HepG2 (cell line): ENCODE measurements around the gene S100A8. TPM values are rescaled to one million over a fixed set of nuclear protein-coding genes. Genes with fewer than 3 reads are reported as not detected.

Experiments used
- ATAC-seq: fragments of 200-7000 bp; cut with Tn5 transposase; 3 replicates; pipeline ENCODE4 v1.9.1; 2020; ENCODE audit warnings: mild to moderate bottlenecking, moderate library complexity
- BruUV-seq: library from RNA; stranded (reverse); fragments of 400-500 nt; replicated peaks from 2 replicates; lab custom pipeline; 2021; lab: Mats Ljungman, UMichigan
- CTCF ChIA-PET: fragments of 300-600 bp; formaldehyde crosslinking; extraction: SDS; loops from one replicate; lab custom pipeline; 2021; ENCODE audit warnings: low total read pairs, inconsistent platforms, low intra/inter-chr PET ratio; lab: Yijun Ruan, JAX
- POLR2A ChIA-PET: fragments of 350-600 bp; sonication (Branson Sonifier 250); formaldehyde crosslinking; loops from one replicate; lab custom pipeline; 2020; ENCODE audit warnings: antibody characterized with exemption, inconsistent platforms; lab: Yijun Ruan, JAX
- DNase-seq: peaks from one replicate; pipeline ENCODE4 v3.0.0-alpha.2; 2015; ENCODE audit warnings: low spot score
- FAIRE-seq: peaks from 3 replicates; lab custom pipeline; 2011; peaks lifted over from hg19 to GRCh38; lab: Jason Lieb, UNC
- H2AFZ ChIP-seq: one replicate; pipeline ENCODE4 v1.6.1; 2011; ENCODE audit warnings: low read length, inconsistent platforms
- H3K27ac ChIP-seq: fragments of 300-600 bp; 3 replicates; pipeline ENCODE4 v1.8.0; 2011; ENCODE audit warnings: mixed run types, mild to moderate bottlenecking, mixed read lengths, low read length, inconsistent platforms; ENCODE audit not compliant: insufficient read depth; ENCODE audit errors: extremely low read length
- H3K27me3 ChIP-seq, 2 experiments: fragments of 200-600 bp in 1 of 2; 2 replicates in 1 of 2; 3 replicates in 1 of 2; pipeline versions ENCODE4 v1.6.0 to v1.8.0; 2011; ENCODE audit warnings: low read length in 2 of 2, mild to moderate bottlenecking in 2 of 2, moderate library complexity in 2 of 2, inconsistent platforms in 1 of 2; ENCODE audit not compliant: insufficient read depth in 2 of 2, control insufficient read depth in 1 of 2
- H3K36me3 ChIP-seq, 2 experiments: fragments of 200-600 bp in 1 of 2; replicated peaks in 1 of 2; 2 replicates in 1 of 2; 3 replicates in 1 of 2; pipeline versions ENCODE4 v1.5.1 to v1.8.0; 2011; ENCODE audit warnings: low read length in 2 of 2, inconsistent platforms in 1 of 2; ENCODE audit not compliant: insufficient read depth in 2 of 2, control insufficient read depth in 1 of 2
- H3K4me1 ChIP-seq: 2 replicates; pipeline ENCODE4 v1.5.1; 2012; ENCODE audit warnings: low read length, inconsistent platforms; ENCODE audit not compliant: insufficient read depth
- H3K4me2 ChIP-seq: 2 replicates; pipeline ENCODE4 v1.6.0; 2011; ENCODE audit warnings: low read depth, low read length, inconsistent platforms
- H3K4me3 ChIP-seq, 3 experiments: fragments of 200-600 bp in 1 of 3; sonication (generic), shearing (Covaris generic) in 1 of 3; replicated peaks in 1 of 3; 2 replicates each; pipeline ENCODE4 v1.5.1; 2011 to 2016; ENCODE audit warnings: low read length in 3 of 3, inconsistent platforms in 2 of 3, low read depth in 2 of 3, mild to moderate bottlenecking in 2 of 3, control low read depth in 1 of 3, mixed read lengths in 1 of 3; ENCODE audit not compliant: insufficient read depth in 1 of 3
- H3K79me2 ChIP-seq: one replicate; pipeline ENCODE4 v1.6.1; 2011; ENCODE audit warnings: low read length, inconsistent platforms; ENCODE audit not compliant: insufficient read depth
- H3K9ac ChIP-seq: 2 replicates; pipeline ENCODE4 v1.6.0; 2011; ENCODE audit warnings: mild to moderate bottlenecking, low read depth, low read length, inconsistent platforms; ENCODE audit not compliant: insufficient read depth
- H3K9me3 ChIP-seq: 2 replicates; pipeline ENCODE4 v1.5.1; 2012; ENCODE audit warnings: mild to moderate bottlenecking, low read length
- H4K20me1 ChIP-seq: 2 replicates; pipeline ENCODE4 v1.6.0; 2011; ENCODE audit warnings: inconsistent platforms, mild to moderate bottlenecking, low read length, moderate library complexity; ENCODE audit not compliant: insufficient read depth
- EZH2 ChIP-seq: conservative IDR thresholded peaks from 2 replicates; pipeline ENCODE4 v1.6.1; 2012; ENCODE audit warnings: mild to moderate bottlenecking, low read depth, low read length, moderate library complexity
- HIVEP1 ChIP-seq: sonication (generic); formaldehyde crosslinking; IDR thresholded peaks from 2 replicates; pipeline ENCODE4 v1.4.0; 2020; ENCODE audit warnings: mild to moderate bottlenecking, missing genetic modification reagents
- NFATC3 ChIP-seq: sonication (generic); formaldehyde crosslinking; IDR thresholded peaks from 2 replicates; pipeline ENCODE4 v1.5.1; 2020; ENCODE audit warnings: mild to moderate bottlenecking, missing genetic modification reagents
- ONECUT2 ChIP-seq: sonication (generic); formaldehyde crosslinking; IDR thresholded peaks from 2 replicates; pipeline ENCODE4 v1.4.0; 2020; ENCODE audit warnings: missing genetic modification reagents
- REL ChIP-seq: sonication (generic); formaldehyde crosslinking; conservative IDR thresholded peaks from 2 replicates; pipeline ENCODE4 v1.8.0; 2022; ENCODE audit warnings: mild to moderate bottlenecking, missing genetic modification reagents, moderate library complexity
- ZEB1 ChIP-seq: IDR thresholded peaks from 2 replicates; pipeline ENCODE4 v1.6.1; 2012; ENCODE audit warnings: mild to moderate bottlenecking, low read depth, inconsistent platforms; ENCODE audit not compliant: insufficient replicate concordance
- ZNF20 ChIP-seq: sonication (generic); formaldehyde crosslinking; IDR thresholded peaks from 2 replicates; pipeline ENCODE4 v1.4.0; 2020; ENCODE audit warnings: mild to moderate bottlenecking, moderate library complexity, missing genetic modification reagents
- ZNF432 ChIP-seq: sonication (generic); formaldehyde crosslinking; IDR thresholded peaks from 2 replicates; pipeline ENCODE4 v1.5.0; 2020; ENCODE audit warnings: missing genetic modification reagents, mild to moderate bottlenecking, borderline replicate concordance
- ZNF552 ChIP-seq: sonication (generic); formaldehyde crosslinking; IDR thresholded peaks from 2 replicates; pipeline ENCODE4 v1.9.0; 2022; ENCODE audit warnings: missing genetic modification reagents, mild to moderate bottlenecking, borderline replicate concordance
- ZNF616 ChIP-seq: sonication (generic); formaldehyde crosslinking; IDR thresholded peaks from 2 replicates; pipeline ENCODE4 v1.5.0; 2020; ENCODE audit warnings: low read depth, mild to moderate bottlenecking, missing genetic modification reagents
- ZNF891 ChIP-seq: sonication (generic); formaldehyde crosslinking; IDR thresholded peaks from 2 replicates; pipeline ENCODE4 v1.5.0; 2020; ENCODE audit warnings: mild to moderate bottlenecking, missing genetic modification reagents
- WGBS: methylation state at CpG from one replicate; pipeline ENCODE4 v1.1.6; 2017; ENCODE audit warnings: low lambda C conversion rate; 5-methylcytosine and 5-hydroxymethylcytosine counted together
- in situ Hi-C: cut with HindIII; loops from 2 replicates; pipeline ENCODE4 v1.10.0; 2017; ENCODE audit warnings: low pct_unique_long_range_greater_than_20kb; ENCODE audit not compliant: extremely low pct_ligation_motif_present
- intact Hi-C: fragments of 100-400 bp; cut with micrococcal nuclease; formaldehyde crosslinking; loops from one replicate; pipeline ENCODE4 v1.10.0; 2022; ENCODE audit not compliant: unreplicated experiment
- polyA plus RNA-seq, 8 experiments: library from polyadenylated mRNA; depleted of rRNA in 3 of 8; stranded (reverse) in 7 of 8; unstranded in 1 of 8; fragments of >200 nt; fragmentation: Illumina TruSeq in 4 of 8; extraction: Trizol in 4 of 8; gene quantifications; 2 replicates each; pipeline versions ENCODE4 v1.2.1 to v1.2.3, GENCODE V29; 2011 to 2016; ENCODE audit warnings: low read depth in 4 of 8, missing spikeins in 1 of 8, mixed read lengths in 1 of 8; ENCODE audit not compliant: insufficient read depth in 1 of 8
- total RNA-seq, 5 experiments: library from RNA; depleted of rRNA; stranded (reverse); fragments of >200 nt; fragmentation: Illumina TruSeq; extraction: Trizol; gene quantifications; 2 replicates each; pipeline ENCODE4 v1.2.3, GENCODE V29; 2016; ENCODE audit warnings: low read depth in 1 of 5
- TF ChIP-seq, protein P1 (sequence below): sonication (generic); formaldehyde crosslinking; IDR thresholded peaks from 2 replicates; pipeline ENCODE4 v1.4.0; 2020; ENCODE audit warnings: missing genetic modification reagents

S100A8 gene
- total and polyA plus RNA-seq, 2 of the 13 experiments (the other 11 are each of a cell fraction or from before 2014, with no cell fraction given): not detected

DNA sequence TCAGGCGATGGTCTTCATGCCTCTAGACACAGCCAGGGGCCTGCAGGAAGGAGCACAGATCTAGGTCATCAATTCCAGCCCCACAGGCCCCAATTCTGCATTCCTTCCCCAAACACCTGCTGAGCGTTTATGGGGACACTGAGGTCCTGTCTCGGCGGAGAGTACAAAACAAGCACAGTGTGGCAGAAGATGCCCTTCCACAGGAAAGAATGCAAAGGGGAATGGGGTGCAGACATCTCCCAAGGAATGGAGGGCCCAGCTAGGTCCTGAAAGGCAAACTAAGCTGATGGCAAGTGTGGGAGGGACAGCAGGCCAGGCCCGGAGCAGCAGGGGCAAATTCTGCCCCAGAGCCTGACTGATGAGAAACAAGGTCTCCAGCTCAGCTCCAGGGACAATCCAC, 3.5 kb upstream of the S100A8 start:
- Histone ChIP-seq H3K36me3 (no peaks in the 10 kb centered on the region), H3K9ac (no peak overlapping the region), H3K79me2 (no peaks in the 10 kb centered on the region), H3K4me1 (no peaks in the 10 kb centered on the region), H3K27me3 (peaks cover 1 to 38% of the 10 kb centered on the region in 2 experiments; a peak in 4 of 5 replicates), H4K20me1 (no peaks in the 10 kb centered on the region), H3K9me3 (no peaks in the 10 kb centered on the region), H3K4me3 (no peak overlapping the region), H3K4me2 (no peak overlapping the region), H2AFZ (no peak overlapping the region), H3K27ac (no peak overlapping the region)
- no TSS peak for BruUV-seq
- WGBS: 3% methylated on average over 4 of the region's 5 CpGs
- CTCF ChIA-PET: no interaction called here
- DNase-seq: no peak
- intact Hi-C loops: loop anchor here (10.0 kb wide), 2 partner anchors 60 to 1000 kb away; no protein-coding TSS in a partner anchor
- TF ChIP-seq, protein P1, sequence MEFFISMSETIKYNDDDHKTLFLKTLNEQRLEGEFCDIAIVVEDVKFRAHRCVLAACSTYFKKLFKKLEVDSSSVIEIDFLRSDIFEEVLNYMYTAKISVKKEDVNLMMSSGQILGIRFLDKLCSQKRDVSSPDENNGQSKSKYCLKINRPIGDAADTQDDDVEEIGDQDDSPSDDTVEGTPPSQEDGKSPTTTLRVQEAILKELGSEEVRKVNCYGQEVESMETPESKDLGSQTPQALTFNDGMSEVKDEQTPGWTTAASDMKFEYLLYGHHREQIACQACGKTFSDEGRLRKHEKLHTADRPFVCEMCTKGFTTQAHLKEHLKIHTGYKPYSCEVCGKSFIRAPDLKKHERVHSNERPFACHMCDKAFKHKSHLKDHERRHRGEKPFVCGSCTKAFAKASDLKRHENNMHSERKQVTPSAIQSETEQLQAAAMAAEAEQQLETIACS (CRISPR knock-in tag): no peak
- TF ChIP-seq ZNF552 (CRISPR knock-in tag) (no peak), HIVEP1 (no peak), ZEB1 (no peak), ZNF20 (CRISPR knock-in tag) (no peak), NFATC3 (CRISPR knock-in tag) (no peak), ZNF432 (no peak), ZNF891 (CRISPR knock-in tag) (no peak), EZH2 (no peak), ZNF616 (CRISPR knock-in tag) (no peak), ONECUT2 (no peak), REL (CRISPR knock-in tag) (no peak)
- no peak for FAIRE-seq
- POLR2A ChIA-PET: no interaction called here
- in situ Hi-C loops: no loop called here
- ATAC-seq: no peak
